Spleen (tissue), 7 donors: Measurements from ENCODE around the gene ACER1.

ENCODE experiments used
- POLR2A ChIP-seq, 3 donors: fragments of 450-650 bp; IDR thresholded peaks; one replicate each; pipeline ENCODE4 v1.5.1; 2017; ENCODE audit warnings: antibody characterized with exemption in 3 of 3, mild to moderate bottlenecking in 1 of 3
- POLR2AphosphoS5 ChIP-seq, 3 donors: sonication (generic); formaldehyde crosslinking; IDR thresholded peaks; one replicate each; pipeline ENCODE4 v1.5.1; 2017; ENCODE audit warnings: antibody characterized with exemption in 3 of 3
- TF ChIP-seq, protein P1 (sequence below), 11 experiments: fragments of 200-600 bp in 7 of 11; fragments of 450-650 bp in 4 of 11; sonication (generic) in 4 of 11; IDR thresholded peaks in 8 of 11; conservative IDR thresholded peaks in 3 of 11; 1 replicate in 7 of 11; 2 replicates in 4 of 11; pipeline versions ENCODE4 v1.4.0 to v1.8.0; 2016 to 2021; ENCODE audit warnings: antibody characterized with exemption in 11 of 11, inconsistent platforms in 4 of 11, mild to moderate bottlenecking in 1 of 11
- donor health status: DM: no; HTN: no; CAD: no; lungs with moderate emphysema.
- donor health status: DM: no; HTN: no; CAD: no.
- donor health status: DM: no; HTN: no; CAD: no.

GRCh38 chr19:6263306-6263705 is 70.1 kb downstream of the ACER1 start:
- TF ChIP-seq, protein P1, sequence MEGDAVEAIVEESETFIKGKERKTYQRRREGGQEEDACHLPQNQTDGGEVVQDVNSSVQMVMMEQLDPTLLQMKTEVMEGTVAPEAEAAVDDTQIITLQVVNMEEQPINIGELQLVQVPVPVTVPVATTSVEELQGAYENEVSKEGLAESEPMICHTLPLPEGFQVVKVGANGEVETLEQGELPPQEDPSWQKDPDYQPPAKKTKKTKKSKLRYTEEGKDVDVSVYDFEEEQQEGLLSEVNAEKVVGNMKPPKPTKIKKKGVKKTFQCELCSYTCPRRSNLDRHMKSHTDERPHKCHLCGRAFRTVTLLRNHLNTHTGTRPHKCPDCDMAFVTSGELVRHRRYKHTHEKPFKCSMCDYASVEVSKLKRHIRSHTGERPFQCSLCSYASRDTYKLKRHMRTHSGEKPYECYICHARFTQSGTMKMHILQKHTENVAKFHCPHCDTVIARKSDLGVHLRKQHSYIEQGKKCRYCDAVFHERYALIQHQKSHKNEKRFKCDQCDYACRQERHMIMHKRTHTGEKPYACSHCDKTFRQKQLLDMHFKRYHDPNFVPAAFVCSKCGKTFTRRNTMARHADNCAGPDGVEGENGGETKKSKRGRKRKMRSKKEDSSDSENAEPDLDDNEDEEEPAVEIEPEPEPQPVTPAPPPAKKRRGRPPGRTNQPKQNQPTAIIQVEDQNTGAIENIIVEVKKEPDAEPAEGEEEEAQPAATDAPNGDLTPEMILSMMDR (IDR thresholded peaks at IDR 0.05 in 8 of 11, conservative IDR thresholded peaks at IDR 0.05 in 3 of 11), result no peak
- TF ChIP-seq POLR2A (IDR thresholded peaks at IDR 0.05) (no peak), POLR2AphosphoS5 (IDR thresholded peaks at IDR 0.05) (no peak)
